Karpas-422 (cell line): Measurements from ENCODE around the gene NDUFB10. TPM values are rescaled to one million over a fixed set of nuclear protein-coding genes. Genes with fewer than 3 reads are reported as not detected.

Experiments
- DNase-seq: peaks from one replicate; pipeline ENCODE4 v3.0.0-alpha.2; 2015
- H2AFZ ChIP-seq: fragments of 200-600 bp; sonication (generic); 2 replicates; pipeline ENCODE4 v1.6.1; 2014; ENCODE audit warnings: antibody characterized with exemption, low read length, mixed read lengths
- H3K27ac ChIP-seq: fragments of 200-600 bp; sonication (generic); 2 replicates; pipeline ENCODE4 v1.5.1; 2014; ENCODE audit warnings: mild to moderate bottlenecking, low read length, moderate library complexity
- H3K27me3 ChIP-seq: fragments of 200-600 bp; sonication (generic); 2 replicates; pipeline ENCODE4 v1.6.1; 2014; ENCODE audit warnings: low read length, mixed read lengths
- H3K36me3 ChIP-seq: fragments of 200-600 bp; sonication (generic); 2 replicates; pipeline ENCODE4 v1.6.1; 2014; ENCODE audit warnings: low read length, mixed read lengths; ENCODE audit not compliant: insufficient read depth
- H3K4me1 ChIP-seq: fragments of 200-600 bp; sonication (generic); 2 replicates; pipeline ENCODE4 v1.6.1; 2014; ENCODE audit warnings: mild to moderate bottlenecking, low read length, mixed read lengths
- H3K4me2 ChIP-seq: fragments of 200-600 bp; sonication (generic); 2 replicates; pipeline ENCODE4 v1.6.1; 2014; ENCODE audit warnings: low read length, low read depth, mild to moderate bottlenecking; ENCODE audit not compliant: poor library complexity, severe bottlenecking
- H3K4me3 ChIP-seq: fragments of 200-600 bp; sonication (generic); 2 replicates; pipeline ENCODE4 v1.5.1; 2014; ENCODE audit warnings: mild to moderate bottlenecking, antibody characterized with exemption, low read length, mixed read lengths
- H3K79me2 ChIP-seq: fragments of 200-600 bp; sonication (generic); 2 replicates; pipeline ENCODE4 v1.6.1; 2014; ENCODE audit warnings: mild to moderate bottlenecking, low read length, mixed read lengths
- H3K9ac ChIP-seq: fragments of 200-600 bp; sonication (generic); 2 replicates; pipeline ENCODE4 v1.6.0; 2014; ENCODE audit warnings: low read length
- H3K9me2 ChIP-seq: fragments of 200-600 bp; sonication (generic), shearing (Covaris generic); replicated peaks from 2 replicates; pipeline ENCODE4 v1.6.0; 2014; ENCODE audit warnings: mild to moderate bottlenecking, low read length, moderate library complexity; ENCODE audit not compliant: insufficient read depth
- H3K9me3 ChIP-seq: fragments of 300-700, 200-600 bp; sonication (generic); 2 replicates; pipeline ENCODE4 v1.6.1; 2014; ENCODE audit warnings: low read length, mixed read lengths
- H4K20me1 ChIP-seq: fragments of 200-600 bp; sonication (generic); 2 replicates; pipeline ENCODE4 v1.6.1; 2014; ENCODE audit warnings: mild to moderate bottlenecking, antibody characterized with exemption, low read length, low read depth; ENCODE audit not compliant: insufficient read depth
- total RNA-seq: library from RNA; depleted of rRNA; stranded (reverse); fragments of >200 nt; shearing (Covaris generic); gene quantifications from 2 replicates; pipeline ENCODE4 v1.2.3, GENCODE V29; 2014; ENCODE audit warnings: low replicate concordance

The NDUFB10 gene
- total RNA-seq, 1 experiment from 2014 or later, result 288 TPM

GRCh38 chr16:1920727-1921171 is 38.6 kb upstream of the NDUFB10 start:
- Histone ChIP-seq H3K4me2 (no peak overlapping the region), H2AFZ (no peak overlapping the region), H3K27ac (no peak overlapping the region), H3K9ac (no peak overlapping the region), H3K4me3 (no peak overlapping the region), H3K4me1 (no peaks in the 10 kb centered on the region), H3K27me3 (no peaks in the 10 kb centered on the region), H3K9me2 (no peaks in the 10 kb centered on the region), H3K79me2 (no peaks in the 10 kb centered on the region), H4K20me1 (no peaks in the 10 kb centered on the region), H3K36me3 (no peaks in the 10 kb centered on the region), H3K9me3 (no peaks in the 10 kb centered on the region)
- peak; percentile 71 for DNase-seq

- H3K4me1 ChIP-seq, result no peaks in the 10 kb centered on the region
- H3K79me2 ChIP-seq, result no peaks in the 10 kb centered on the region
- no peaks in the 10 kb centered on the region for H4K20me1 ChIP-seq
- H3K4me3 ChIP-seq, result no peak overlapping the region
- H3K27me3 ChIP-seq, result no peaks in the 10 kb centered on the region
- no peak overlapping the region for H3K4me2 ChIP-seq
- H3K27ac ChIP-seq, result no peak overlapping the region
- H3K9me2 ChIP-seq, result no peaks in the 10 kb centered on the region
- no peak for DNase-seq
- H3K36me3 ChIP-seq, result no peaks in the 10 kb centered on the region
- H2AFZ ChIP-seq, result no peak overlapping the region
- H3K9ac ChIP-seq, result no peak overlapping the region
- no peaks in the 10 kb centered on the region for H3K9me3 ChIP-seq
Observed at GRCh38 chr16:1922357-1922756, 37.0 kb upstream of the NDUFB10 start.

- Histone ChIP-seq H3K4me3 (no peak overlapping the region), H3K36me3 (no peaks in the 10 kb centered on the region), H3K9me2 (no peaks in the 10 kb centered on the region), H3K9me3 (no peaks in the 10 kb centered on the region), H3K79me2 (no peaks in the 10 kb centered on the region), H3K27me3 (no peaks in the 10 kb centered on the region), H3K4me2 (no peak overlapping the region), H3K27ac (no peak overlapping the region), H2AFZ (no peak overlapping the region), H3K4me1 (no peaks in the 10 kb centered on the region), H3K9ac (no peak overlapping the region), H4K20me1 (no peaks in the 10 kb centered on the region)
- DNase-seq, result no peak
Observed at GRCh38 chr16:1923299-1924034, 35.9 kb upstream of the NDUFB10 start.

GRCh38 chr16:1924095-1924494 is 35.2 kb upstream of the NDUFB10 start:
- H3K9ac ChIP-seq, result no peak overlapping the region
- no peak overlapping the region for H3K4me2 ChIP-seq
- H3K27me3 ChIP-seq, result no peaks in the 10 kb centered on the region
- no peaks in the 10 kb centered on the region for H3K36me3 ChIP-seq
- H4K20me1 ChIP-seq, result no peaks in the 10 kb centered on the region
- H3K9me3 ChIP-seq, result no peaks in the 10 kb centered on the region
- no peak for DNase-seq
- no peak overlapping the region for H3K27ac ChIP-seq
- no peak overlapping the region for H2AFZ ChIP-seq
- no peaks in the 10 kb centered on the region for H3K9me2 ChIP-seq
- no peaks in the 10 kb centered on the region for H3K79me2 ChIP-seq
- H3K4me3 ChIP-seq, result no peak overlapping the region
- peaks cover under 1% of the 10 kb centered on the region for H3K4me1 ChIP-seq

GRCh38 chr16:1926271-1926670 is 33.1 kb upstream of the NDUFB10 start:
- Histone ChIP-seq H3K4me3 (no peak overlapping the region), H3K36me3 (no peaks in the 10 kb centered on the region), H3K4me1 (peaks cover 7% of the 10 kb centered on the region), H4K20me1 (no peaks in the 10 kb centered on the region), H3K79me2 (no peaks in the 10 kb centered on the region), H3K9me2 (no peaks in the 10 kb centered on the region), H3K4me2 (no peak overlapping the region), H3K27me3 (no peaks in the 10 kb centered on the region), H3K27ac (no peak overlapping the region), H3K9me3 (no peaks in the 10 kb centered on the region), H3K9ac (no peak overlapping the region), H2AFZ (no peak overlapping the region)
- DNase-seq, result no peak

- peak overlapping the region; percentile 65 for H3K4me2 ChIP-seq
- no peaks in the 10 kb centered on the region for H3K9me3 ChIP-seq
- peak; percentile 48 for DNase-seq
- peak overlapping the region; percentile 56 for H2AFZ ChIP-seq
- H4K20me1 ChIP-seq, result no peaks in the 10 kb centered on the region
- H3K27me3 ChIP-seq, result no peaks in the 10 kb centered on the region
- H3K36me3 ChIP-seq, result no peaks in the 10 kb centered on the region
- H3K79me2 ChIP-seq, result no peaks in the 10 kb centered on the region
- peak overlapping the region; percentile 66 for H3K9ac ChIP-seq
- H3K4me3 ChIP-seq, result peak overlapping the region; percentile 55; the same call in 1 of the 2 replicates
- H3K4me1 ChIP-seq, result peaks cover 7% of the 10 kb centered on the region
- H3K27ac ChIP-seq, result no peak overlapping the region
- no peaks in the 10 kb centered on the region for H3K9me2 ChIP-seq
Observed at GRCh38 chr16:1929105-1929504, 30.2 kb upstream of the NDUFB10 start.

- H3K27ac ChIP-seq, result no peak overlapping the region
- H3K9me3 ChIP-seq, result no peaks in the 10 kb centered on the region
- no peaks in the 10 kb centered on the region for H3K36me3 ChIP-seq
- H3K27me3 ChIP-seq, result no peaks in the 10 kb centered on the region
- H3K4me3 ChIP-seq, result peak overlapping the region; percentile 55; the same call in 1 of the 2 replicates
- peaks cover 7% of the 10 kb centered on the region for H3K4me1 ChIP-seq
- no peaks in the 10 kb centered on the region for H4K20me1 ChIP-seq
- H3K9me2 ChIP-seq, result no peaks in the 10 kb centered on the region
- peak overlapping the region; percentile 65 for H3K4me2 ChIP-seq
- peak; percentile 95 for DNase-seq
- peak overlapping the region; percentile 66 for H3K9ac ChIP-seq
- H2AFZ ChIP-seq, result peak overlapping the region; percentile 84
- no peaks in the 10 kb centered on the region for H3K79me2 ChIP-seq
Observed at GRCh38 chr16:1929578-1930337, 29.6 kb upstream of the NDUFB10 start.

GRCh38 chr16:1930338-1930720 is 29.0 kb upstream of the NDUFB10 start:
- no peak for DNase-seq
- Histone ChIP-seq H3K4me2 (no peak overlapping the region), H3K27me3 (no peaks in the 10 kb centered on the region), H3K4me3 (no peak overlapping the region), H3K36me3 (no peaks in the 10 kb centered on the region), H4K20me1 (no peaks in the 10 kb centered on the region), H2AFZ (no peak overlapping the region; the same call in 1 of the 2 replicates), H3K4me1 (peaks cover 7% of the 10 kb centered on the region), H3K27ac (no peak overlapping the region), H3K9ac (no peak overlapping the region), H3K9me3 (no peaks in the 10 kb centered on the region), H3K79me2 (no peaks in the 10 kb centered on the region), H3K9me2 (no peaks in the 10 kb centered on the region)
